Colonic mucosa (tissue), 4 donors: ENCODE results near the gene PPFIBP2. TPM values are rescaled to one million over a fixed set of nuclear protein-coding genes. Genes with fewer than 3 reads are reported as not detected.

Source experiments
- DNase-seq: peaks from one replicate; pipeline ENCODE4 v3.0.0-alpha.2; 2020
- H3K27ac ChIP-seq: fragments of 200-600 bp; one replicate; pipeline ENCODE4 v1.8.0; 2021
- H3K27me3 ChIP-seq: fragments of 200-600 bp; one replicate; pipeline ENCODE4 v1.8.0; 2021
- H3K36me3 ChIP-seq: fragments of 200-600 bp; one replicate; pipeline ENCODE4 v1.8.0; 2021
- H3K4me1 ChIP-seq: fragments of 200-600 bp; one replicate; pipeline ENCODE4 v1.8.0; 2021; ENCODE audit warnings: mild to moderate bottlenecking
- H3K4me3 ChIP-seq: fragments of 200-600 bp; one replicate; pipeline ENCODE4 v1.8.0; 2021
- H3K9ac ChIP-seq, 2 donors: one replicate each; pipeline ENCODE4 v1.7.0; 2013; ENCODE audit warnings: control low read depth in 2 of 2, low read depth in 2 of 2, low read length in 2 of 2
- H3K9me3 ChIP-seq: fragments of 200-600 bp; one replicate; pipeline ENCODE4 v1.8.0; 2021
- CTCF ChIP-seq: fragments of 200-600 bp; IDR thresholded peaks from one replicate; pipeline ENCODE4 v1.8.0; 2022; ENCODE audit warnings: antibody characterized with exemption, mild to moderate bottlenecking
- intact Hi-C: fragments of 100-400 bp; cut with DNase I; formaldehyde crosslinking; loops from one replicate; pipeline ENCODE4 v1.14.1; 2022
- total RNA-seq, 2 donors: library from RNA; stranded (reverse); fragmentation: NEBNext Ultra II Directional in 1 of 2; extraction: Animal tissue kit (Norgen Biotek cat#: 25700) in 1 of 2; gene quantifications; one replicate each; pipeline ENCODE4 v1.2.1, GENCODE V29; 2021
- donor health status: healthy.
- donor health status: DM: no; HTN: no; CAD: no.
- donor health status: DM: no; HTN: no; CAD: no.

PPFIBP2 gene
- total RNA-seq, 2 donors from 2014 or later: 54.0 to 67.9 TPM

- Histone ChIP-seq H3K27me3 (no peaks in the 10 kb centered on the region), H3K27ac (no peak overlapping the region), H3K36me3 (no peaks in the 10 kb centered on the region), H3K4me1 (no peaks in the 10 kb centered on the region), H3K4me3 (no peak overlapping the region), H3K9ac (no peak overlapping the region), H3K9me3 (no peaks in the 10 kb centered on the region)
- TF ChIP-seq CTCF: no peak
- intact Hi-C loops: no loop called here
- DNase-seq: no peak
Measured at GRCh38 chr11:7480113-7480512, 33.7 kb upstream of the PPFIBP2 start.

- intact Hi-C loops: no loop called here
- no peak for TF ChIP-seq CTCF
- DNase-seq: no peak
Measured at GRCh38 chr11:7484131-7484530, 29.7 kb upstream of the PPFIBP2 start.

GRCh38 chr11:7484645-7485044, 29.2 kb upstream of the PPFIBP2 start:
- H3K9me3 ChIP-seq: no peaks in the 10 kb centered on the region
- no peak overlapping the region for H3K4me3 ChIP-seq
- intact Hi-C loops: no loop called here
- H3K4me1 ChIP-seq: no peaks in the 10 kb centered on the region
- TF ChIP-seq CTCF: no peak
- H3K27me3 ChIP-seq: no peaks in the 10 kb centered on the region
- no peak overlapping the region for H3K9ac ChIP-seq
- H3K27ac ChIP-seq: no peak overlapping the region
- no peak for DNase-seq
- H3K36me3 ChIP-seq: no peaks in the 10 kb centered on the region

More at GRCh38 chr11:7484131-7484530, 29.7 kb upstream of the PPFIBP2 start:
- Histone ChIP-seq H3K36me3 (no peaks in the 10 kb centered on the region), H3K4me3 (no peak overlapping the region), H3K9ac (no peak overlapping the region), H3K4me1 (no peaks in the 10 kb centered on the region), H3K27me3 (no peaks in the 10 kb centered on the region), H3K9me3 (no peaks in the 10 kb centered on the region), H3K27ac (no peak overlapping the region)

- Histone ChIP-seq H3K9ac (peak within 1 kb of the TSS in 1 of 2 donors; percentile 29), H3K27ac (no peak within 1 kb of the TSS), H3K36me3 (no peaks in the 10 kb centered on the region), H3K9me3 (no peaks in the 10 kb centered on the region), H3K4me3 (peak within 1 kb of the TSS; percentile 11), H3K27me3 (no peaks in the 10 kb centered on the region), H3K4me1 (no peaks in the 10 kb centered on the region)
- intact Hi-C loops: no loop called here
- peak; percentile 19 for DNase-seq
- TF ChIP-seq CTCF: no peak
Measured at GRCh38 chr11:7485186-7486097, 28.4 kb upstream of the PPFIBP2 start, which contains the start of gene OLFML1. Gene OLFML1 (plus strand): TSS chr11:7485506. CDS start chr11:7485876, 370 bp downstream.

- intact Hi-C loops: no loop called here
- Histone ChIP-seq H3K9me3 (no peaks in the 10 kb centered on the region), H3K4me3 (peak overlapping the region; percentile 11), H3K27ac (no peak overlapping the region), H3K4me1 (no peaks in the 10 kb centered on the region), H3K27me3 (no peaks in the 10 kb centered on the region), H3K36me3 (no peaks in the 10 kb centered on the region), H3K9ac (peak overlapping the region in 1 of 2 donors; percentile 29)
- no peak for TF ChIP-seq CTCF
- DNase-seq: no peak
Measured at GRCh38 chr11:7486098-7486780, 27.6 kb upstream of the PPFIBP2 start.
